ENCODE results near the gene DYRK1A.

DYRK1A gene

GRCh38 chr21:37419228-37419906 is 52.8 kb downstream of the DYRK1A start:
- DNase-seq = no peak

GRCh38 chr21:37421306-37421705 is 54.7 kb downstream of the DYRK1A start:
- no peak for DNase-seq

GRCh38 chr21:37422382-37422781 is 55.8 kb downstream of the DYRK1A start:
- DNase-seq = no peak

- no peak for DNase-seq
Measured at GRCh38 chr21:37423103-37423502, 56.5 kb downstream of the DYRK1A start.

- DNase-seq = no peak
Measured at GRCh38 chr21:37424396-37424795, 57.8 kb downstream of the DYRK1A start.

- DNase-seq = no peak
Measured at GRCh38 chr21:37425001-37425400, 58.4 kb downstream of the DYRK1A start.

- DNase-seq = no peak
Measured at GRCh38 chr21:37425684-37426083, 59.1 kb downstream of the DYRK1A start.

GRCh38 chr21:37427221-37427620 is 60.6 kb downstream of the DYRK1A start:
- no peak for DNase-seq

- no peak for DNase-seq
Measured at GRCh38 chr21:37429356-37429755, 62.8 kb downstream of the DYRK1A start.

GRCh38 chr21:37430184-37430821 is 63.7 kb downstream of the DYRK1A start:
- DNase-seq = no peak

- DNase-seq = no peak
Measured at GRCh38 chr21:37431243-37431642, 64.7 kb downstream of the DYRK1A start.

GRCh38 chr21:37432710-37433455 is 66.3 kb downstream of the DYRK1A start:
- no peak for DNase-seq

GRCh38 chr21:37433456-37433840 is 66.9 kb downstream of the DYRK1A start:
- no peak for DNase-seq

GRCh38 chr21:37435120-37435519 is 68.5 kb downstream of the DYRK1A start:
- peak; percentile 91 for DNase-seq

GRCh38 chr21:37435711-37436110 is 69.1 kb downstream of the DYRK1A start:
- no peak for DNase-seq

GRCh38 chr21:37436174-37436573 is 69.6 kb downstream of the DYRK1A start:
- no peak for DNase-seq

GRCh38 chr21:37437376-37438080 is 71.0 kb downstream of the DYRK1A start:
- no peak for DNase-seq

- DNase-seq = no peak
Measured at GRCh38 chr21:37443683-37444082, 77.1 kb downstream of the DYRK1A start.

GRCh38 chr21:37445228-37445627 is 78.7 kb downstream of the DYRK1A start:
- DNase-seq = peak; percentile 33

GRCh38 chr21:37446552-37446951 is 80.0 kb downstream of the DYRK1A start:
- DNase-seq = no peak

GRCh38 chr21:37447288-37447936 is 80.8 kb downstream of the DYRK1A start:
- DNase-seq = no peak

- no peak for DNase-seq
Measured at GRCh38 chr21:37449302-37449937, 82.8 kb downstream of the DYRK1A start.

All from fibroblast of skin of right biceps (primary cell).